NCI-H2227 (cell line): Measurements from ENCODE around the gene TRPC6.

ENCODE experiments used
- DNase-seq: peaks from one replicate; lab custom pipeline; 2025; ENCODE audit not compliant: unreplicated experiment; lab: John Stamatoyannopoulos, UW

Gene TRPC6

GRCh38 chr11:101583251-101584128 lies at the start of gene TRPC6:
TSS of gene TRPC6 (minus strand) at chr11:101584007. CDS start at chr11:101583503, 504 bp downstream.
- DNase-seq, result no peak

DNA sequence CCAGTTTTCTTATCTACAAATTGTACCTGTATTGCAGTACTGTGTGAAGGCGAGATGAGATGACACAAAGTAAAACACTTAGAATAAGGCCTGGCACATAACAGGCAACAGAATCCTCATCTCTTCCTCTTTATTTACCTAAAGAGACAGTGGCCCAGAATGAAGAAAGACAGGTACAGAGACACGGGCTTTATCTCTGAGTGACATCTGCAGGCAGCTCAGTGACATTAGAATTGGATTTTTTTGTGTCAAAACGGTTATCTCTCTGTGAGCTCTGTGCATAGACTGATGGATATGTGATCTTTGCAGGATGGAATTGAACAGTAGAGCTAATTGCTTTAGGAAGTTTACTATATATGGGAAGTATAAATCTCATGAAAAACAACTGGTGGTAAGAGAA lies 36.2 kb upstream of the TRPC6 start:
- DNase-seq, result no peak

DNA sequence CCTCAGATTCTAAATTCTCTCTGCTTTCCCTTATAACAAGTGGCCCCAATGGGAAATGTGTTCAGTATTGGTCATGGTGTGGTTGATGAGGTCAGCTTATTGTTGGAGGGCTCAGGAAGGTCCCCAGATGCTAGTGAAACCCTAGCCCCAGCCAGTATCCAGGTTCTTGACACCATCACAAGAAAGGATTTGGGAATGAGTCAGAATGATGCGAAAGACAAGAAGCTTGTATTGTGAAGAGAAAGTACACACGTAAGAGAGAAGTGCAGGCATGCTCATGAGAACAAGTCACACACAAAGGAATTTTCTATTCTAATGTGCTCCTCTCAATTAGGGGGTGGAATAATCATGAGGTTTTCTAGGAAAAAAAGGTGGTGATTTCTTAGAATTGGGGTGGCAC lies 34.9 kb upstream of the TRPC6 start:
- DNase-seq, result no peak

DNA sequence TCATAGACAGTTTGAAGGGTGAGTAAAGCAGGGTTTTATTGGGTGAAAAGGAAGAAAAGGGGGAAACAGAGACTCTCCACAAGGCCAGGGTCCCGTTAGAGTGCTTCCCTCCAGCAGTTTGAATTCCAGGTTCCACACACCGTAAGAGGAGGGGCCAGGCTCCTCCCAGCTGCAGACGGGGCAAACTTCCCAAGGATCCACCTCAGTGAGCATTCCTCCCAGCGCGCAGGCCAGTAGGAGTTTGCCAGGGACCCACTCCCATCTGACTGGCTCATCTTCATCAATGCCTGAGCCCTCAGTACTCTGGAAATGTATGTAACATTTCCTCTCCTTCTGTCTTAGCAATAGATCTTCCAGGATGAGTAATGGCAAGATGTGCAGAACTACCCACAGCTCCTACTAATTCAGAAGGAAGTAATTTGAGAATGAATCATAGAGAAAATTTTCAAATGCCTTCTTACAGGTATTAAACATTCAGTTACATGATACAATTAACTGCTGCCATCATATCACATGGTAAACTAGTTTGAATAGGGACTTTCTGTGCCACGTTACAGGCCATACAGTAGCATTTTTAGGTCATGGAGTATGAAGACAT lies 34.0 kb upstream of the TRPC6 start:
- no peak for DNase-seq

DNA sequence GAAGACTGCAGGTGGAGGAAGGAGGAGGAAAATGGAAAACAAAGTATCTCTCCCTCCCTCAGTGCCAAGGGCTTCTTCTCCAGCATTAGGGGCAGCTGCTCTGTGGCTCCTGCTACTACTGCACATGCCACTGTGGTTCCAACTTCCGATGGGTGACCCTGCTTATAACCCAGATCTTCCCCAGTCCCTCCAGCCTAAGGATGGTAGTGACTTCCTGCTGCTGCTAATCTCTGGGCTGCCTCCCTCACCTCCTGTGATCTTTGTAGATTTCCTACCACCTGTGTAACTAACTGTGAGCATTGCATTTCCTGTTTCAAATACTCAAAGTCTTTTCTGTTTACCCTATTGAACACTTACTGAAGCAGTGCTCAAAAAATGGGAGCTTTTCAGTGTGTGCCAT lies 28.7 kb upstream of the TRPC6 start:
- no peak for DNase-seq

GRCh38 chr11:101600924-101601323 lies 17.1 kb upstream of the TRPC6 start:
- DNase-seq, result no peak

- no peak for DNase-seq
These were observed 3.2 kb upstream of the TRPC6 start for GRCh38 chr11:101586965-101587364.

DNA sequence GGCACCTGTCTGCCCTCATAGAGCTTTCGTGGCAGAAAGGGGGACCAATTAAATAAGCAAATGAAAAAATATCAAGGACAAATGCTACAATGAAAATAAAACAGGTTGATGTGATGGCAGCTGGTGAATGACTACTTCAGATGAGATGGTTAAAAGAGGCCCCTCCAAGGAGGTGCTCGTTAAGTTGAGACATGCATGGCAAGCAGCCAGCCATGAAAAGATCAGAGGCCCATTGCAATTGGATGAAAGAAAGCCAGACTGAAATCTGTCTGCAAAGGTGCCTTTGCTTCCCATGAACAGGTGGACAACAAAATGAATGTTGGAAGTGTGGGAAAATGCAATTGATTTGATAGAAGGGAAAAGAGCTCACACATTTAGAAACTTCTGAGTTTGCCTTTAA lies 848 bp upstream of the TRPC6 start:
- no peak for DNase-seq

DNA sequence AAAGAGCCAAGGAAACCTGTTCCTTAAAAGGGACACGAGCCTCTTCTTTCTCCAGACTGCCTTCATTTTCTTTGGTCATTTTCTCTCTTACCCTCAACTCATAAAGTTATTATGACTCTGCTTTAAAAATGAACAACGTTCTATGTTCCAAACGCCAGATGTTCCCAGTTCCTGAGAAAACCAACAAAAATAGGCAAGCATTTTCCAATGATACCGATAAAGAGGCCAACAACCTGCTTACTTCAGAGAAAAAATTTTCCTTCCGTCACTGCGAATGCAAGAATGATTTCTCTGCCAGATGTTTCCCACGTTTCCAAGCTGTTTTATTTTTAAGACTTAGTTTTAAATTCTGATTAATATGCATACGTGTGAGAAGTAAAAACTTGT lies 315 bp upstream of the TRPC6 start:
- DNase-seq, result no peak

- DNase-seq, result no peak
These were observed 887 bp downstream of the TRPC6 start for GRCh38 chr11:101582989-101583250.

- no peak for DNase-seq
These were observed 1.4 kb downstream of the TRPC6 start for GRCh38 chr11:101582236-101582988.

DNA sequence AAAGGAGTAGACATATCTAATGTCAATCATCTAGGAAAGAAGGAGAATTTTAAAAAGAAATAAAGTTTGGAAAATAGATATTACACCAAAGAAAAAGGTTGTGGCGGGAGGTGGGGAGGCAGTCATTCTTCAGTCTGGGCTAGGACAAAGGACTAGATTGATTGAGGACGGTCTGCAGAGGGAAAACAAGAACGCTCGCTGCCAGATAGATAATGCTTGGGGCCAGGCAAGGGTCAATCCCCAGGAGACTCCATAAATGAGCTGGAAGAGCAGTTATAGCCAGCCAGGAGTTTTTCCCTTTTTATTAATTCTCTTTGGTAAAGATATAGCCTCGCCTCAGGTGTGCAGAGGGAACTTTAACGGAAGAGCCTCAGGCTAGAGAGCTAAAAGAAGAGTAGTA lies 6.3 kb downstream of the TRPC6 start:
- no peak for DNase-seq

DNA sequence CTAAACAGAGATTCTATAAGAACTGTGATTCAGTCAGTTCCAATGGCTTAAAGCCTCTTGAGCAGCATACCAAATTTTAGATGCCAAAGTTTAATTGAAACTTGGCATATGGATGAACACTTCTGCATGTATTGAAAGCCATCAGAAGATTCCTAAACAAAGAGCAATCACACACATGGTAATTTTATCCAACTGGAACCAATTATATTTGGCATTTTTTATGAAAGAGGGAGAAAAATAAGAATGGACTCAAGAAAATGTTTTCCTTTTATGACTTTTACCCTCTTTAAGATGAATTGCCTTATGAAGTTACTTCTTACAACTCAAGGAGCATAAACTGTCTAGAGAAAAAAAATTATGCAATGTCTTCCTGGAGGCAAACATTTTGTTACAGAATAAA lies 7.4 kb downstream of the TRPC6 start:
- no peak for DNase-seq

DNA sequence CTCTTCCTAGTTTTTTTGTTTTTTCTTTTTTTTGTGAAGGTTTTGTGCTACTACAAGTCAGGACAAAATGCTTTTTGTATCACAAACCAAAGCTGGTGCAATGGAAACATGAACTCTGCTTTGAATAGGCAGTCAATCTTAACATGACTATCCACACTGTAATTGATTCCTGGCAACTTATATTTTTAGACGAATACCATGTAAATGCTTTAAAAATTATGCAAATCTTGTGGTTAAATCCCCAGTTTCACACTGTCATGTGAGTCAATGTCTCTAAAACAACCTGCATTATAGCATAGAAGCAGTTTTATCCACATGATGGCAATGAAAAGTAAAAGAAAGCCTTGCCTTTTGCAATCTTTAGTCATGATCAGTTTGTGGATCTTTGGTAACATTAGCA lies 8.9 kb downstream of the TRPC6 start:
- no peak for DNase-seq

- no peak for DNase-seq
These were observed 16.7 kb downstream of the TRPC6 start for GRCh38 chr11:101567071-101567470.

GRCh38 chr11:101566626-101567025 lies 17.2 kb downstream of the TRPC6 start:
- DNase-seq, result no peak

DNA sequence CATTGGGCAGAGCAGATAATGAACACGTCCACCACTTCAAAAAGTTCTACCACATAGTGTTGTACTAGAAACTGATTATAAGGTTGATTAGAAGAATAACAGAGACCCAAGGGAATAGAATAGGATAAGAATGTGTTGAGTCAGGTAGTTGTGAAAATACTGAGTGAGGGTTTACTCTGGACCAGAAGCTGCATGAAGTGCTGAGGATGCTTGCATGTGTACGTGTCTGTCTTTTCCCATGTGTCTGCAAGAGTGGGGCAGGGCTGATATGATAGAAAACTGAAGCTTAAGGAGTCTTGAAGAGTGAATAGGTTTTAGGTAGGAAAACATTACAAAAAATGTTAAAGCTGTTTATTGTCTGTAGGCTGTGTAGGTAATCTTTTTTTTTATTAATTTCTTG lies 20.6 kb downstream of the TRPC6 start:
- no peak for DNase-seq

- no peak for DNase-seq
These were observed 28.4 kb downstream of the TRPC6 start for GRCh38 chr11:101555366-101555765.

- no peak for DNase-seq
These were observed 29.9 kb downstream of the TRPC6 start for GRCh38 chr11:101553891-101554292.

- DNase-seq, result no peak
These were observed 30.9 kb downstream of the TRPC6 start for GRCh38 chr11:101552888-101553287.

DNA sequence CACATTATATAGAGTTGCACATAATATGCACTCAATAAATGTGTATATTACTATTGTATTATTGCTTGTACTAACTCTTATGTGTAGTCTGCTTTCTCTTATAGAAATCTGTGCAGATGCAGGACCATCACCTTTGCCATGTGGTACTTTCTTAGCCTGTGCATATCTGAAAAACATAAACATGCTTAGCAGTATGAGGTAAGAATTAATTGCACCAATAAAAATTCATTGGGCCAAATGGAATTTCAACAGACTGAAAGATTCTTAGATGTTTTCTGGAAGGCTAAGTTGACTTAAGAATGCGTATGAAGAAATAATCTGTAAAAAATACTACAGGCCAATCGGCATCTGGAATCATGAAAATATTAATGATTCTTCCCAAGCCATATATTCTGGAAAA lies 55.3 kb downstream of the TRPC6 start:
- DNase-seq, result no peak

GRCh38 chr11:101523634-101524260 lies 60.1 kb downstream of the TRPC6 start:
- DNase-seq, result no peak
